GM18870 (cell line): ENCODE data around the gene SELENOV.

Source experiments
- ATAC-seq: cut with Tn5 transposase; IDR thresholded peaks from one replicate; pipeline ENCODE4 v1.9.1; 2021; ENCODE audit warnings: moderate library complexity; ENCODE audit not compliant: unreplicated experiment

Gene SELENOV

DNA sequence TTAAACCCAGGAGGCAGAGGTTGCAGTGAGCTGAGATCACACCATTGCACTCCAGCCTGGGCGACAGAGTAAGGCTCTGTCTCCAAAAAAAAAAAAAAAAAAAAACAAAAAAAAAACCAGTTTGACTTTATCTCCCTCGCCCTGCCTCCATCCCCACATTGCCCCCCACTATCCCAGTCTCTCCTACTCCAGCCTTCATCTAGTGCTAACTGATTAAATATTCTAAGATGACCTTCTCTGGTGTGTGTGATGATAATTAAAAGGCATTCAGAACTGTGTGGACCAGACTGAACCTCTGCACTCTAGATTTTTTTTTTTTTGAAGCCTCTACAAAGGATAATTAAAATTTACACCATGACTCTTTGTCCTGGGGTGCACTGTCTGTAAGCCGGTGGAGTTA is 22.2 kb upstream of the SELENOV start:
- ATAC-seq: no peak

DNA sequence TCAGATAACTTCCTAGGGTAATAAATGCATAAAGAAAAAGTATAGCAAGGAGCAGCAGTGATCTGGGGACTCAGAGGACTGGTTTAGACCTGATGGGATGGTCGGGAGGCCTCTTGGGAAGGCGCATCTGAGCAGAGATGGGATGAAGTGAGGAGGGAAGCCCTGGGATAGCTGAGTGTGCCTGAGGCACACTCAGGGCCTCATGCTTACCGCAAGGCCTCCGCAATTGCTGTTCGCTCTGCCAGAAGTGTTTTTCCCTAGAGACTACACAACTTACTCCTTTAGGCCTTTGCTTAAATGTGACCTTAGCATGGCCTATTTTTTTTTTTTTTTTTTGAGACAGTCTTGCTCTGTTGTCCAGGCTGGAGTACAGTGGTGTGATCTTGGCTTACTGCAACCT is 20.3 kb upstream of the SELENOV start:
- ATAC-seq: no peak

DNA sequence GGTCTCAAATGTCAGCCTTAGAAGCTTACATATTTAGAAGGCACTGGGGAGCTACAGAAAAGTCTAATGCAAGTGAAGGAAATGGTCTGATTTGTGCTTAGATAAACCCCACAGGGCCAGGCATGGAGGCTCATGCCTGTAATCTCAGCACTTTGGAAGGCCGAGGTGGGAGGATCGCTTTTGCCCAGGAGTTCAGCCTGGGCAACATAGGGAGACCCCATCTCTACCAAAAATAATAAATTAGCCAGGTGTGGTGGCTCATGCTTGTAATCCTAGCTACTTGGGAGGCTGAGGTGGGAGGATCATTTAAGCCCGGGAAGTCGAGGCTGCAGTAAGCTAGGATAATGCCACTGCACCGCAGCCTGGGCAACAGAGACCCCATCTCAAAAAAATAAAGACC is 18.9 kb upstream of the SELENOV start:
- no peak for ATAC-seq

DNA sequence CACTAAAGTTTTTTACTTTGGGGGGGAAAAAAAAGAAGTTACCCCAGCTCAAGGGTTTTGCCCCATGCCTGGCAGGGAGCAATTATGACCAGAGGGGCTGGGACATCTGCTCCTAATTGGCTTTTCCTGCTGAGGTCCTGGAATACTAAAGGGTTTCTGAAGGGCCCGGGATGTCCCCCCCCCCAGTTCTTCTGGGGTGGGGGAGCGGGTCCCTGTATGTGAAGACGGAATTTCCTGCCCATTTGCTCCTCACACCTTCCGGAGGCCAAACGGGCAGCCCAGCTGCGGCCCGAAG is 17.3 kb upstream of the SELENOV start:
- ATAC-seq: no peak

DNA sequence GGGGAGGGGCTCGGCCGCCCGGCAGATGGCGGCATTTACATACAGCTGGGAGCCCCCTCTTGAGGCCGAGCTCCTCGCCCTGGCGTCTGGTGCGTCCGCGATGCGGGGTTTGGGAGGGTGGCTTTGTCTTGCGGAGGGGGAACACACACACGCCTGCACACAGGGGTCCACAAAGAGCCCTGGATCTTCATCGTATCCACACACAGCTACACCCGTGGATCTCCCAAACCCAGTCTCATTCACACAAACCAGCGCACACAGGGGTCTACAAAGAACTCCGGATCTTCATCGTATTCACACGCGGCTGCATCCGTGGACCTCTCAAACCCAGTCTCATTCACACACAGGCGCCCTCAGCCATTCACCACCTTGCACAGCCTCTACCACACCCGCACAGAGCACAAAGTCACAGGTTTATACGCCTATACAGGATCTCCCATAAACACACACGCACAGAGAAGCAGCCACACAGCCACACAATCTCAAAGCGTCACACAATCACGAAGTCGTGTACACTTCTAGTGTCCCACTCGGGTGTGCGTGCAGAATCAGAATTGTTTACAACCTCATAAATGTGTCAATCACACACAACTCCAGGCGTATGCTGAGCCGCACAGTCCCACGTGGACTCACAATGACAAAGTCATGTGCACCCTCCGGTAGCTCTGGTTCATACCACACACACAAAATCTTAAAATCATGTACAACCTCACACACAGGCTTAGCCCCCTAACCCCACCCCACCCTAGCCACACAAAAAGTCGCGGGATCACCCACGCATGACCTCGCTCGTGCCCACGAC is 16.7 kb upstream of the SELENOV start:
- no peak for ATAC-seq

DNA sequence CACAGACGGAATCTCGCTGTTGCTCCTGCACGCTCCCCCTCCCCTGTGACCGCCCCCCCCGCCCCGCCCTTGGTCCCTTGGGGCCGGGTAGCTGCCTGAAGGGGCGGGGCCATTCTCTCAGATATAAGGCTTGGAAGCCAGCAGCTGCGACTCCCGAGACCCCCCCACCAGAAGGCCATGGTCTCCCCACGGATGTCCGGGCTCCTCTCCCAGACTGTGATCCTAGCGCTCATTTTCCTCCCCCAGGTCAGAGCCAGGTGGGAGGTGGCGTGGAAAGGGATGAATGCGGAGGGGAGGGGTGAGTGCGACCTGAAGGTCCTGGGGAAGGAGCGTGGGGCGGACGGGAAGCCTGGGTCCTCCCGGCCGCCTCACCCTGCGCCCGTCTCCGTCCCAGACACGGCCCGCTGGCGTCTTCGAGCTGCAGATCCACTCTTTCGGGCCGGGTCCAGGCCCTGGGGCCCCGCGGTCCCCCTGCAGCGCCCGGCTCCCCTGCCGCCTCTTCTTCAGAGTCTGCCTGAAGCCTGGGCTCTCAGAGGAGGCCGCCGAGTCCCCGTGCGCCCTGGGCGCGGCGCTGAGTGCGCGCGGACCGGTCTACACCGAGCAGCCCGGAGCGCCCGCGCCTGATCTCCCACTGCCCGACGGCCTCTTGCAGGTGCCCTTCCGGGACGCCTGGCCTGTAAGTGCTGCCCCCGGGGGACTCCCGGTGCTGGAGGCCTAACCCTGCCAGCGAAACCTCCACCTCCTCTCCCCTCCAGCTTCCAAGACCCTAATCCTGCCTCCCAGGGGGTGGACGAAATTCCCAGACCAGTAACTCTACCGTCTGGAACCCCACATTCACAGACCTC is 15.9 kb upstream of the SELENOV start, which contains the start of gene DLL3:
Gene DLL3 (plus strand): TSS at position 150 of the 845 bp plus-strand sequence. CDS start 28 bp downstream, at position 178.
- no peak for ATAC-seq

GRCh38 chr19:39499932-39500331 is 15.0 kb upstream of the SELENOV start:
- no peak for ATAC-seq

DNA sequence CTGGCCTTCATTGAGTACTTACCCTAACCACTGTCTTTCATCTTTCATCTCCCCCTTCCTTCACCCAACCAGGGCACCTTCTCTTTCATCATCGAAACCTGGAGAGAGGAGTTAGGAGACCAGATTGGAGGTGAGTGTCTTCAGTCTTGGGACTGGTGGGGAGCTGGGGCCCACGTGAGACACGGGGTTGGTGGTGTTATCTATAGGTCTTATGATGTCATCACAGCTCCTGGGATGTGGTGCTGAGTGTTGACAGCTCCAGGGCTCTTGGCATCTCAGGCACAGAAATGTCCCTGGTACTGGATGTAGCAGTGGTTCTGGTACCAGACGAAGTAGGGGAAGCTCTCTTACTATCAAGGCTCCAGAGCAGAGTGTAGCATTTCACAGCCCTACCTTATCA is 14.4 kb upstream of the SELENOV start:
- ATAC-seq: no peak

DNA sequence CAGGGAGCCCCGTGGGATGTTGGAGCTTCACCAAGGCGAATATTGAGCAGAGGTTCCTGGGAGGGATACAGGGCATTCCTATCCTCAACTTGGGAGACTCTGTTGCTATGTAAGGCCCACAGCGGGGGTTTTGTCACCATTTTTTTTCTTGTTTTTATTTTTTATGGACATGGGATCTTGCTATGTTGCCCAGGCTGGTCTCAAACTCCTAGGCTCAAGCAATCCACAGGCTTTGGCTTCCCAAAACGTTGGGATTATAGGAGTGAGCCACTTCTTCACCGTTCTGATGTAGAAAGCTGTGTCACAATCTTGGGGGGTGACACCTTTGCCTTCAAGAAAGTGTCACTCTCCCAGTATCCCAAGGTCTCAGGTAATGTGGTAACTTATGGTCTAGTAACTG is 13.6 kb upstream of the SELENOV start:
- ATAC-seq: no peak

- ATAC-seq: no peak
Measured at GRCh38 chr19:39502640-39503417, 12.1 kb upstream of the SELENOV start.

GRCh38 chr19:39506598-39506943 is 8.4 kb upstream of the SELENOV start:
- no peak for ATAC-seq

- no peak for ATAC-seq
Measured at GRCh38 chr19:39506944-39507714, 7.8 kb upstream of the SELENOV start.

- ATAC-seq: no peak
Measured at GRCh38 chr19:39507715-39508364, 7.1 kb upstream of the SELENOV start.

DNA sequence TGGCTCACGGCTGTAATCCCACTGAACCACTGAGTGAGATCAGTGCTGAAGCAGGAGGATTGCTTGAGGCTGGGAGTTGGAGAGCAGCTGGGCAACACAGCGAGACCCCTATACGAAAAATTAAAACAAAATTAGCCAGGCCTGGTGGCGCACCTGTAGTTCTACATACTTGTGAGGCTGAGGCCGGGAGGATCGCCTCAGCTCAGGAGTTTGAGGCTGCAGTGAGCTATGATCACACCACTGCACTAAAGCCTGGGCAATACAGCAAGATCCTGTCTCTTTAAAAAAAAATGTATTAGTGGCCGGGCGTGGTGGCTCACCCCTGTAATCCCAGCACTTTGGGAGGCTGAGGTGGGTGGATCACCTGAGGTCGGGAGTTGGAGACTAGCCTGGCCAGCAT is 6.3 kb upstream of the SELENOV start:
- no peak for ATAC-seq

DNA sequence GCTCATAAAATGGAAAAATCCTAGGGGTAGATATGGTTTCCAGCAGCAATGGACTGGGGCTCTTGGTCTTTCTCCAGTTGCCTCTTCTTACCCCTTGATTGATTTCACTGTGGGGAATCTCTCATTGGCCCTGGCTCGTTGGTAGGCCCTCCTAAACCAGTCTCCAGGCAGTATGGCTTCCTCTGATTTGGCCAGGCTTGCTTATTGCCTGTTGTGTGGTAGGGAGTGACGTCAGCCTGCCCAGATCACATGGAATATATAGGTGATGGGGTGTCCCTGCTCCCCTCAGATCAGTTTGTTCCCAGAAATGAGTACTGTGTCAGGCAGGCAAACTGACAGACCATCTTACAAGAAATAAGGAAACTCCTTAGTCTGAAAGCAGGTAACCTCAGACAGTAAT is 5.7 kb upstream of the SELENOV start:
- ATAC-seq: no peak

GRCh38 chr19:39512988-39513387 is 2.0 kb upstream of the SELENOV start:
- ATAC-seq: no peak

DNA sequence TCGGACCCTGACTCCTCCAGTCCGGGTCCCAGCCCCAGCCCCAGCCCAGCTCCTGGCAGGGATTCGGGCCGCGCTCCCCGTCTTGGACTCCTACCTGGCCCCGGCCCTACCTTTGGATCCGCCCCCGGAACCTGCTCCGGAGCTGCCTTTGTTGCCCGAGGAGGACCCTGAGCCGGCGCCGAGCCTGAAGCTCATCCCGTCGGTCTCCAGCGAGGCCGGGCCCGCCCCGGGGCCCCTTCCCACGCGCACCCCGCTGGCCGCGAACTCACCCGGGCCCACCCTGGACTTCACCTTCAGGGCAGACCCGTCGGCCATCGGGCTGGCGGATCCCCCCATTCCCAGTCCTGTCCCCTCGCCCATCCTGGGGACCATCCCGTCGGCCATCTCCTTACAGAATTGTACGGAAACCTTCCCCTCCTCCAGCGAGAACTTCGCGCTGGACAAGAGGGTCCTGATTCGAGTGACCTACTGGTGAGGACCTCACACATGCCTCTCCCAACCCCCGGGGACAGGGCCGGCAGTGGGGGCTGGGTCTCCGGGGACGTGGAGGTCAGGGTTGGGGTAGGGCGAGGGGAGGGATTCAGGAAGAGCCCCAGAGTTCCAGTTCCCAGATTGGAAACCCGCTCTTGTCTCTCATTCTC is 732 bp downstream of the SELENOV start:
- ATAC-seq: no peak

- no peak for ATAC-seq
Measured at GRCh38 chr19:39516270-39516669, 1.3 kb downstream of the SELENOV start.

GRCh38 chr19:39517432-39517831 is 2.5 kb downstream of the SELENOV start:
- no peak for ATAC-seq

- no peak for ATAC-seq
Measured at GRCh38 chr19:39518458-39518857, 3.5 kb downstream of the SELENOV start.
